HG02642 (cell line): ENCODE measurements around the gene RERG.

ENCODE experiments used
- ATAC-seq: cut with Tn5 transposase; IDR thresholded peaks from one replicate; pipeline ENCODE4 v1.9.1; 2021; ENCODE audit warnings: mild to moderate bottlenecking; ENCODE audit not compliant: unreplicated experiment, poor library complexity

RERG gene

DNA sequence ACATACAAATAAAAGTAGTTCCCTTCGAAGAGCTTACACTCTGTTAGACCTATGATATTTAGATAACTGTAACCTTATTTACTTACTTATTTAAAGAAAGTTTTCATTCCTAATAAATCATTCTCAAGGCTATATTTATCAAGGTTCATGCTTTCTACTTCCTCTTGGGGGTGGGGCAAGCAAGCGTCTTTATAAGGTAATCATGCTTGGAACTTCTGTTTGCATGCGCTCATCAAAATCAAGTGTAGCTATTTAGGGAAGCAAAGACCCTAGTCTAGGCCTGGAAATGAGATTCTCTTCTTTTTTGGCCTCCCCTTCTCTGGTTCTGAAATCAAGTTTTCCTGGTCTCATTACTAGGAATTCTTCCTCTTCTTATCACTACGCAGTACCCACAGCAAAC is 766 bp downstream of the RERG start:
- no peak for ATAC-seq

DNA sequence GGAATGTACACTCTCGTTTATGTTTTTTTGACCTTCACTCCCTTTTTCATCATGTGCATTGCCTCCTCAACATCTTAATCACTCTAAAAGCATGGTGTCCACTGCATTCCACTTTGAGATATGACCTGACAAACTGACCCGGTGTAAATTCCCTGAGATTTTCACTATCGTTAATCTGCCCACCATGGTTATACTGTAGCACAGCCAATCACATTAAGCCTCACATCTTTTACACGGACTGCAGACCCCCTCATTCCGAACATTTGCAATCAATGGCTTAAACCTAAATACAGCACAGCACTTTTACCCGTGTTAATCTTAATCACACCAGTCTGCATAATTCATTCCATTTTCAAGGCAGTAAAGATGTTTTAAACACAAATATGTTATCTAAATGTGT is 2.4 kb downstream of the RERG start:
- ATAC-seq = no peak

- no peak for ATAC-seq
Observed at GRCh38 chr12:15216036-15216889, 5.0 kb downstream of the RERG start.

GRCh38 chr12:15214851-15215601 is 6.2 kb downstream of the RERG start:
- ATAC-seq = no peak

- no peak for ATAC-seq
Observed at GRCh38 chr12:15212930-15213329, 8.3 kb downstream of the RERG start.

DNA sequence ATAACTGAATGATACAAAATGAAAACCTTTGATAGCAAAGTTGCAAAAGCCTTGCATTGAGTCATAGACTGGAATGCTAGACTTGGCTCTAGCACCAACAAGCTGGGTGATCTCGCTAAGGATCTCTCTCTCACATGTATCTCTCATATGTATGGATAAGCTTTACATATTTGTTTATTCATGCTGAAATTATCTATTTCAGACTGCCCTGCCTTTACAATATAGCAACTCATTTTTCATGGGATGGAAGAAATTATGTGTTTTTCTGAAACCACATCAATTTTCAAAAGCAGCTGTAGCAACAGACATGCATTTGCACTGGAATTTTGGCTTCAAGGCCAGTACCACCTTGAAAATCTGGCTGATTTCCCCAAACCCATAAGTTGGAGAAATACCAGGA is 11.4 kb downstream of the RERG start:
- ATAC-seq = no peak

DNA sequence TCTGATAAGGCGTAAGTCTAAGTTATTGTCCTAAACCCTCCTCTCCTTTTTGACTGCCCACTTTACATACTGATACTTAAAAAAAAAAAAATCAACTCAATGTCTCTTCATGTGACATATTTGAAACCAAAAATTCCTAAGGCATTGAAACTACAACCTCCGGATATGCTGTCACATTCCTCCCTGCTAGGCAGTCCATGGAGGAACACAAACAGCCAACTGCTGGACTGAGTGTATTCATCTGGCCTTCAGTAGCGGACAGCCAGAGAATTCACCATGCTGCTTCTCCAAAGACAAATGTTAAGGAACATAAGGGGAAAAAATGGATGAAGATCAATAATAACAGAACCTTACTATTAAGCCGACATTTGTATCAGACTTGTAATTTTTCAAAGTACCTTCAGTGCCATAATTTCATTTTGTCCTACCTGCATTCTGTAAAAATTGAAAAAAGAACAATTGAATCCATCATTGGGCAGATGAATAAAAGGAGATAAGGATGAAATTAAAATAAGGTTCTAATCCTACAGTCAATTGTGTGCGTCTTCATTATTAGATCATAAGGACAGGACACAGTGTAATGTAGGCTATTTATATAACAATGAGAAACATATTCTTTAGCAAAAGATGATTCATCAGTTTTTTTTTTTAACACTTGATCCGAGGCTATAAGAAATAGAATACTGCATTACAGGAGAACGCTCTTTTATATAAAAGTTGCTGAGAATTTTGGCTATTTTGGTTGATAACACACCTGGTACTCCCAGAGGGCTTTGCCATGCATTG is 12.2 kb downstream of the RERG start:
- no peak for ATAC-seq

DNA sequence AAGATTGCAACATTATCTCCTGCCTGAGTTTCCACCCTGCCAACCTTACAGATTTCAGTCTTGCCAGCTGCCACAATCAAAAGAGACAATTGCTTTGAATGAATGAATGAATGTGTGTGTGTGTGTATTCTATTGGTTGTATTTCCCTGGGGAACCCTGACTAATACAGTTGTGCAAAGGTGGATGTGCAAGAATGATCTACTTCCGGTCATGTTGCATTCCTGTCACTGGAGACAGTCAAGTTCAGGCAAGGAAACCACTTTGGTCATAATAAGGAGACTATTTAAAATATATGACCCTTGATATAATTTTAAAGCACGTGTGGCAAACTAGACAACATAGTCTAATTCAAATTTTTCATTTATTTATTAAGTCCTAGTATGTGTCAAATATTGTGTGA is 13.1 kb downstream of the RERG start:
- no peak for ATAC-seq

DNA sequence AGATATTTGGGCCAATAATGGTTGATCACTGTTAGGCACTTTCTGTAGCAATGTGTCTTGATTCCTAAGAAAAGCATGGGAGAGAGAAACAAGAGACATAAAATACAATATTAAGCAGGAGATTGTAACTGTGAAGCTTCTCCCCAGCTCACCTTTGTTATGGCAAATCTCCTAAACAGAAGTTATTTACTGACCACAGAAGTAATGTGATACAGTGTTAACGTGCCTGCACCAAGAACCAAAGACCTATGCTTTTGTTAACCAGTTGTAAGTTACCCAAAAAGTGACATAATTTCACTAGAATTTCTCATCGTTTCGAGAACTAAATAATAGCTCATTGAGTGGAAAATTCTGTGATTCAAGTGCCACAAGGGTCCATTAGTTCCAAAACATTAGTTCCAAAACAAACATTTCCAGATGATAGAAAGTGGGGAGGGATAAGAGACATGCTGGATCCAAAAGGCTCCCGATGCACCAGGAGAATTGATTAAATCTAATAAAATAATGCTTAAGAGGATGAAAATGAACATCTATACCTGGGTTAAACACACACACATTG is 14.3 kb downstream of the RERG start:
- ATAC-seq = no peak

DNA sequence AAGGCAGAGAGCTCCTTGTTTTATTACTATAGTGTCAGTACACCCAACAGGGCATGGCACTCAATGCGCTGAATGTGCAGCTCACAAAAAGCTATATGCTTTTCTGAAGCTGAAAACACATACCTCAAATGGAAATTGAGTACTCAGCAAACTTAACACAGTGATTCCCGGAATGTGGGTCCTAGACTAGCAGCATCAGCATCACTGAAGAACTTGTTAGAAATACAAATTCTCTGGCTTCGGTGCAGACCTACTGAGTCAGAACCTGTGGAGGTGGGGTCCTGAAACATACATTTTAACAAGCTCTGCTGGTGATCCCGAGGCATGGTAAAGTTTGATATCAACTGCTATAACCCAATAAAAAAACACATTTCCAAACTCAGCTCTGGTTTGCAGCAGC is 14.9 kb downstream of the RERG start:
- ATAC-seq = no peak

DNA sequence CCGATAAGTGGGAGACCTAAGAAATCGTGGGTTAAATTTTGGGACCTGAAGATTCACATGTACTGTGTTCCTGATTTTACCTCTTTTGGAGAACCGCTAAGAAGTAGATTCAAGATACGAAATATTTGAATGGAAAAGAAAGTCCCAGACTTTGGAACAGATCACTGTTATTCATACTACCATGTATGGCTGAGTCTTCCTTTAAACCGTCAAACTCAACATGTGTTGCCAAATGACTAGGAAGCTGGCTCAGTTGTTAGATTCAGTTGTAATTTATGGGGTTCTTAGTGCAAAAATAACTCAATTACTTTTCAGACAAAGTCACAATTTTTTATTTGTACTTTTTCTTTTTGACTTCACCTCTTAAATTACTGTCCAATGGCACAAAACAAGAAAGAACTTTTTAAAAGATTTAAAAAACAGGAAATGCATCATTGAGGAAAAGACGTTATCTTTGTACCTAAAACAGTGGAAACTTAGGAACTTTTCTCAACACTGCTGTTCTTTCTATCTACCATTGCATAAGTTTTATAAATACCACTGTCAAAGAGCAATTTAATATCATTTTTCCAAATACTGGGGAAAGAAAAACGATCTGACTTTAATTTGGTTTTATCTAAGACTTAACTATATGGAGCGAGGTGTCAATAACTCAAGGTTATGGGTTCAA is 15.7 kb downstream of the RERG start:
- no peak for ATAC-seq

DNA sequence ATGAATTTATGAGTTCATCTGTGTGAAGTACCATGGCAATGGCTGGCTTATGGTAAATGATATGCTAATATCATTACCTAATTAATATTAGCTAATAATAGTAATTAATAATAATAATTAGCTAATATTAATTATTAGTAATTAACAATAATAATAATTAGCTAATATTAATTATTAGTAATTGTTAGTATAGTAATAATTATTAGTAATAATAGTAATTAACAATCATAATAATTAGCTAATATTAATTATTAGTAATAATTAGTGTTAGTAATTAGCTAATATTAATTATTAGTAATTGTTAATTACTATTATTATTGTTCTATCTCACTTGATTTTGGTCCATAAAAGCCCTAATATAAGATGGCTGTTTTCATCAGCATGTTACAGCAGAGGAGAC is 19.8 kb downstream of the RERG start:
- no peak for ATAC-seq

GRCh38 chr12:15201056-15201455 is 20.2 kb downstream of the RERG start:
- no peak for ATAC-seq

GRCh38 chr12:15200641-15201040 is 20.6 kb downstream of the RERG start:
- ATAC-seq = no peak

DNA sequence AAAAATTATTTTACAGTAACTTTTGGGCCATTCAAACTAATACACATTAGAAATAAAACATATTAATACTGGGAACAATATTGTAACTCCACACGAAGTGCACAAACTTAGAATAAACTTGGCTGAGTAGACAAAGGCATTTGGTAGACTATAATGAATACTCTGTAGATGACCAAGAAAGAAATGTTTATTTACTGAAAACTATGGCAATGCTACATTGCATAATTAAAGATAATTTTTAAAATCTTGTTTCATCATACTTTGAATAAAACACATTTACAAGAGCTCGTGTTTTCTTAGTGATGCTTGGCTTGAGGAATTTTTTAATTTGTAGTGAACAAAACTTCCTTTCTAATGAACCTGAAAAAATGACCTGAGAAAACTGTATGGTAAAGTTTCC is 21.3 kb downstream of the RERG start:
- ATAC-seq = no peak

GRCh38 chr12:15196678-15197505 is 24.3 kb downstream of the RERG start:
- ATAC-seq = no peak

DNA sequence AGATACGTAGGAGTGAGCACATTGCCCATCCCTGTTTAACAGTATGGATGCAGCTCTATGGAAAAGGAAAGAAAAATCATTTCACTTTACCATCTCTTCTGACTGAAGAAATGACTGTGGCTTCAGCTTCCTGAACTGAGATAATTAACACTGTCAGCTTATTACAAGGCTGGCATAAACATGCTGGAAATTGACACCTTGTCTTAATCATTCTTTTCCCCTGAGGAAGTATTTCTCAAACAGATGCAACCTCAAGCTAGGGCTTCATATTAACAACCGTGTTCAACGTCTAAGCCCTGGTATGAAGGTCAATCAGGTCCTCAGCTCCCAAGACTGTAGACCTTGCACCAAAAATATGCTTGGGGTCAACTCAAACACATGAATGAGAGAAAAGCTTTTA is 25.0 kb downstream of the RERG start:
- ATAC-seq = no peak

GRCh38 chr12:15194456-15195368 is 26.5 kb downstream of the RERG start:
- ATAC-seq = no peak
